Measurements from ENCODE around the gene ITGA8. TPM values are rescaled to one million over a fixed set of nuclear protein-coding genes. Genes with fewer than 3 reads are reported as not detected.

The ITGA8 gene
- total and polyA plus RNA-seq, 9 of the 15 experiments (the other 6 are each of a cell fraction or from before 2014, with no cell fraction given), result 0.01 to 0.07 (median 0.04) TPM; not detected in 5

DNA sequence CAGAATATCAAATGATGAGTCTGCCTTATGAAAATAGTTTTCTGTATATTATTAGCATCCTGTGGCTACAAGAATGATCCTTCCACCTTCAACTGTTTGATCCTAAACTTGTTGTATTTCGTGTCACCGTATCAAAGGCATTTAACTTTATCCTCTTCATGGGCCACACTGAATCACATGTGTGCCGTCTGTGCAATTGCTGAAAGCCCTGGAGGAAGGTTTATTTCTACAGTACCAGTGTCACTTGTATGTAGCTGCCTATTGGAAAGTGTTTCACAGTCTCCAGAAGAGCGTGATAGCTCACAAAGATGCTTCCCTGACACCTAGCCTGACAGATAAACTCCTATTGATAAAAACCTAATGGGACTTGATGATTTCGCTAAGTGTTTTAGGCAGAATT lies 94.5 kb downstream of the ITGA8 start (continued):
- TF ChIP-seq, protein P1, sequence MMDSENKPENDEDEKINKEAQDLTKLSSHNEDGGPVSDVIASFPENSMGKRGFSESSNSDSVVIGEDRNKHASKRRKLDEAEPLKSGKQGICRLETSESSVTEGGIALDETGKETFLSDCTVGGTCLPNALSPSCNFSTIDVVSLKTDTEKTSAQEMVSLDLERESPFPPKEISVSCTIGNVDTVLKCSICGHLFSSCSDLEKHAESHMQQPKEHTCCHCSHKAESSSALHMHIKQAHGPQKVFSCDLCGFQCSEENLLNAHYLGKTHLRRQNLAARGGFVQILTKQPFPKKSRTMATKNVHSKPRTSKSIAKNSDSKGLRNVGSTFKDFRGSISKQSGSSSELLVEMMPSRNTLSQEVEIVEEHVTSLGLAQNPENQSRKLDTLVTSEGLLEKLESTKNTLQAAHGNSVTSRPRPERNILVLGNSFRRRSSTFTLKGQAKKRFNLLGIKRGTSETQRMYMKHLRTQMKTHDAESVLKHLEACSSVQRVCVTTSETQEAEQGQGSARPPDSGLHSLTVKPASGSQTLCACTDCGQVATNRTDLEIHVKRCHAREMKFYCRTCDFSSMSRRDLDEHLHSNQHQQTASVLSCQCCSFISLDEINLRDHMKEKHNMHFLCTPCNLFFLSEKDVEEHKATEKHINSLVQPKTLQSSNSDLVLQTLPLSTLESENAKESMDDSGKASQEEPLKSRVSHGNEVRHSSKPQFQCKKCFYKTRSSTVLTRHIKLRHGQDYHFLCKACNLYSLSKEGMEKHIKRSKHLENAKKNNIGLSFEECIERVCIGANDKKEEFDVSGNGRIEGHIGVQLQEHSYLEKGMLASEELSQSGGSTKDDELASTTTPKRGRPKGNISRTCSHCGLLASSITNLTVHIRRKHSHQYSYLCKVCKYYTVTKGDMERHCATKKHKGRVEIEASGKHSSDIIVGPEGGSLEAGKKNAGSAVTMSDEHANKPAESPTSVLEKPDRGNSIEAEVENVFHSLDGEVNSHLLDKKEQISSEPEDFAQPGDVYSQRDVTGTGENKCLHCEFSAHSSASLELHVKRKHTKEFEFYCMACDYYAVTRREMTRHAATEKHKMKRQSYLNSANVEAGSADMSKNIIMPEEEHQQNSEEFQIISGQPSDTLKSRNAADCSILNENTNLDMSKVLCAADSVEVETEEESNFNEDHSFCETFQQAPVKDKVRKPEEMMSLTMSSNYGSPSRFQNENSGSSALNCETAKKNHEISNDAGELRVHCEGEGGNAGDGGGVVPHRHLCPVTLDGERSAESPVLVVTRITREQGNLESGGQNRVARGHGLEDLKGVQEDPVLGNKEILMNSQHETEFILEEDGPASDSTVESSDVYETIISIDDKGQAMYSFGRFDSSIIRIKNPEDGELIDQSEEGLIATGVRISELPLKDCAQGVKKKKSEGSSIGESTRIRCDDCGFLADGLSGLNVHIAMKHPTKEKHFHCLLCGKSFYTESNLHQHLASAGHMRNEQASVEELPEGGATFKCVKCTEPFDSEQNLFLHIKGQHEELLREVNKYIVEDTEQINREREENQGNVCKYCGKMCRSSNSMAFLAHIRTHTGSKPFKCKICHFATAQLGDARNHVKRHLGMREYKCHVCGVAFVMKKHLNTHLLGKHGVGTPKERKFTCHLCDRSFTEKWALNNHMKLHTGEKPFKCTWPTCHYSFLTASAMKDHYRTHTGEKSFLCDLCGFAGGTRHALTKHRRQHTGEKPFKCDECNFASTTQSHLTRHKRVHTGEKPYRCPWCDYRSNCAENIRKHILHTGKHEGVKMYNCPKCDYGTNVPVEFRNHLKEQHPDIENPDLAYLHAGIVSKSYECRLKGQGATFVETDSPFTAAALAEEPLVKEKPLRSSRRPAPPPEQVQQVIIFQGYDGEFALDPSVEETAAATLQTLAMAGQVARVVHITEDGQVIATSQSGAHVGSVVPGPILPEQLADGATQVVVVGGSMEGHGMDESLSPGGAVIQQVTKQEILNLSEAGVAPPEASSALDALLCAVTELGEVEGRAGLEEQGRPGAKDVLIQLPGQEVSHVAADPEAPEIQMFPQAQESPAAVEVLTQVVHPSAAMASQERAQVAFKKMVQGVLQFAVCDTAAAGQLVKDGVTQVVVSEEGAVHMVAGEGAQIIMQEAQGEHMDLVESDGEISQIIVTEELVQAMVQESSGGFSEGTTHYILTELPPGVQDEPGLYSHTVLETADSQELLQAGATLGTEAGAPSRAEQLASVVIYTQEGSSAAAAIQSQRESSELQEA (IDR thresholded peaks at IDR 0.05; ENCODE audit: low read depth), result no peak
- TF ChIP-seq CBX5 (IDR thresholded peaks at IDR 0.05; ENCODE audit: borderline replicate concordance, low read depth) (no peak), TCF3 (CRISPR knock-in tag; IDR thresholded peaks at IDR 0.05) (no peak), KAT8 (IDR thresholded peaks at IDR 0.05; ENCODE audit: low read depth) (no peak), ZNF785 (CRISPR knock-in tag; IDR thresholded peaks at IDR 0.05) (no peak), NR2C1 (IDR thresholded peaks at IDR 0.05) (no peak), NR2C1 (tag; IDR thresholded peaks at IDR 0.05) (no peak), SMAD4 (CRISPR knock-in tag; conservative IDR thresholded peaks at IDR 0.05) (no peak), ZFX (CRISPR knock-in tag; IDR thresholded peaks at IDR 0.05) (no peak)
